WTC11 (cell line): Measurements from ENCODE around the gene SAMD1. TPM values are rescaled to one million over a fixed set of nuclear protein-coding genes. Genes with fewer than 3 reads are reported as not detected.

Experiments
- ATAC-seq: fragments of 200-7000 bp; cut with Tn5 transposase; 2 replicates; pipeline ENCODE4 v1.10.0; 2021; ENCODE audit warnings: mild to moderate bottlenecking, moderate library complexity
- CTCF ChIA-PET: fragments of 300-600 bp; sonication (Branson Sonifier 250); formaldehyde crosslinking; loops from one replicate; lab custom pipeline; 2021; ENCODE audit warnings: antibody characterized with exemption; lab: Charles Lee
- POLR2A ChIA-PET: fragments of 350-600 bp; sonication (Branson Sonifier 250); formaldehyde crosslinking; loops from one replicate; lab custom pipeline; 2021; ENCODE audit warnings: antibody characterized with exemption; lab: Charles Lee
- DNase-seq: peaks from one replicate; pipeline ENCODE4 v3.0.0; 2021; ENCODE audit warnings: low spot score
- H3K27ac Mint-ChIP-seq: 2 replicates; pipeline ENCODE4 v1.8.0; 2021; ENCODE audit warnings: mixed read lengths
- H3K27me3 Mint-ChIP-seq: 2 replicates; pipeline ENCODE4 v1.8.0; 2021; ENCODE audit warnings: low read depth, mild to moderate bottlenecking, moderate library complexity, mixed read lengths
- H3K36me3 Mint-ChIP-seq: 2 replicates; pipeline ENCODE4 v1.8.0; 2021; ENCODE audit warnings: mixed read lengths
- H3K4me1 Mint-ChIP-seq: 2 replicates; pipeline ENCODE4 v1.8.0; 2022; ENCODE audit warnings: mixed read lengths
- H3K4me3 Mint-ChIP-seq: 2 replicates; pipeline ENCODE4 v1.8.0; 2021; ENCODE audit warnings: mild to moderate bottlenecking, moderate library complexity, mixed read lengths
- H3K9me3 Mint-ChIP-seq: 2 replicates; pipeline ENCODE4 v1.8.0; 2021; ENCODE audit warnings: mixed read lengths
- ARID4B ChIP-seq: sonication (generic); formaldehyde crosslinking; IDR thresholded peaks from 2 replicates; pipeline ENCODE4 v1.8.0; 2023; ENCODE audit warnings: missing genetic modification reagents, mild to moderate bottlenecking, borderline replicate concordance
- E2F1 ChIP-seq: sonication (generic); formaldehyde crosslinking; IDR thresholded peaks from 2 replicates; pipeline ENCODE4 v1.8.0; 2022; ENCODE audit warnings: mild to moderate bottlenecking, missing genetic modification reagents
- ELF4 ChIP-seq: sonication (generic); formaldehyde crosslinking; IDR thresholded peaks from 2 replicates; pipeline ENCODE4 v1.8.1; 2022; ENCODE audit warnings: low read depth, mild to moderate bottlenecking, moderate library complexity, missing genetic modification reagents
- FOXJ3 ChIP-seq: sonication (generic); formaldehyde crosslinking; IDR thresholded peaks from 2 replicates; pipeline ENCODE4 v1.9.0; 2021; ENCODE audit warnings: missing genetic modification reagents, mild to moderate bottlenecking, borderline replicate concordance
- FOXK1 ChIP-seq: sonication (generic); formaldehyde crosslinking; IDR thresholded peaks from 2 replicates; pipeline ENCODE4 v1.8.0; 2022; ENCODE audit warnings: mild to moderate bottlenecking, moderate library complexity, missing genetic modification reagents
- FOXP1 ChIP-seq: sonication (generic); formaldehyde crosslinking; IDR thresholded peaks from 2 replicates; pipeline ENCODE4 v1.8.0; 2022; ENCODE audit warnings: missing genetic modification reagents, mild to moderate bottlenecking, moderate library complexity, borderline replicate concordance
- GABPB1 ChIP-seq: sonication (generic); formaldehyde crosslinking; IDR thresholded peaks from 2 replicates; pipeline ENCODE4 v1.8.1; 2023; ENCODE audit warnings: mild to moderate bottlenecking, missing genetic modification reagents
- HMGXB4 ChIP-seq: sonication (generic); formaldehyde crosslinking; IDR thresholded peaks from 2 replicates; pipeline ENCODE4 v1.8.1; 2023; ENCODE audit warnings: mild to moderate bottlenecking, moderate library complexity, missing genetic modification reagents
- JAZF1 ChIP-seq: fragments of 250-450 bp; sonication (Bioruptor Pico); IDR thresholded peaks from 2 replicates; pipeline ENCODE4 v1.9.0; 2021; ENCODE audit warnings: moderate library complexity, mild to moderate bottlenecking, inconsistent platforms
- KAT7 ChIP-seq: sonication (generic); formaldehyde crosslinking; IDR thresholded peaks from 2 replicates; pipeline ENCODE4 v1.8.1; 2023; ENCODE audit warnings: missing genetic modification reagents, mild to moderate bottlenecking, borderline replicate concordance
- NFATC4 ChIP-seq: fragments of 250-450 bp; sonication (Bioruptor Pico); IDR thresholded peaks from 2 replicates; pipeline ENCODE4 v1.9.0; 2021; ENCODE audit warnings: mild to moderate bottlenecking
- NR2C2 ChIP-seq: sonication (generic); formaldehyde crosslinking; IDR thresholded peaks from 2 replicates; pipeline ENCODE4 v1.8.0; 2022; ENCODE audit warnings: mild to moderate bottlenecking, missing genetic modification reagents
- OVOL2 ChIP-seq: fragments of 250-450 bp; sonication (Bioruptor Pico); IDR thresholded peaks from 2 replicates; pipeline ENCODE4 v1.9.0; 2021; ENCODE audit warnings: mild to moderate bottlenecking, borderline replicate concordance
- PREB ChIP-seq: sonication (generic); formaldehyde crosslinking; IDR thresholded peaks from 2 replicates; pipeline ENCODE4 v1.8.1; 2022; ENCODE audit warnings: mild to moderate bottlenecking, missing genetic modification reagents, moderate library complexity, borderline replicate concordance
- TEAD1 ChIP-seq: sonication (generic); formaldehyde crosslinking; IDR thresholded peaks from 2 replicates; pipeline ENCODE4 v1.8.0; 2022; ENCODE audit warnings: mild to moderate bottlenecking, missing genetic modification reagents
- ZNF232 ChIP-seq: sonication (generic); formaldehyde crosslinking; IDR thresholded peaks from 2 replicates; pipeline ENCODE4 v1.8.0; 2022; ENCODE audit warnings: mild to moderate bottlenecking, missing genetic modification reagents
- ZNF263 ChIP-seq: sonication (generic); formaldehyde crosslinking; IDR thresholded peaks from 2 replicates; pipeline ENCODE4 v1.8.1; 2022; ENCODE audit warnings: low read depth, mild to moderate bottlenecking, moderate library complexity, missing genetic modification reagents
- ZNF396 ChIP-seq: fragments of 250-450 bp; sonication (Bioruptor Pico); IDR thresholded peaks from 2 replicates; pipeline ENCODE4 v1.8.0; 2021; ENCODE audit warnings: mild to moderate bottlenecking, moderate library complexity, borderline replicate concordance
- ZNF416 ChIP-seq: fragments of 250-450 bp; sonication (Bioruptor Pico); IDR thresholded peaks from 2 replicates; pipeline ENCODE4 v1.9.0; 2021; ENCODE audit warnings: mild to moderate bottlenecking, inconsistent platforms
- ZSCAN18 ChIP-seq: fragments of 250-450 bp; sonication (Bioruptor Pico); IDR thresholded peaks from 2 replicates; pipeline ENCODE4 v2.1.2; 2022; ENCODE audit warnings: mild to moderate bottlenecking, moderate library complexity
- total RNA-seq: library from RNA; stranded (reverse); gene quantifications from 3 replicates; pipeline ENCODE4 v1.2.3, GENCODE V29; 2021

Gene SAMD1
- total RNA-seq, 1 experiment from 2014 or later, result 116 TPM

- TF ChIP-seq HMGXB4 (CRISPR knock-in tag), result no peak
- no peak for TF ChIP-seq NR2C2 (CRISPR knock-in tag)
- TF ChIP-seq ARID4B, result no peak
- TF ChIP-seq ZNF396, result no peak
These were observed 12.2 kb upstream of the SAMD1 start (continued) for GRCh38 chr19:14102756-14103155.

- H3K4me1 Mint-ChIP-seq, result no peaks in the 10 kb centered on the region
- CTCF ChIA-PET, result interaction anchor here (1.1 to 1.3 kb wide), 2 partner anchors 13 to 34 kb away, joined by 3 to 4 read pairs; partner anchors contain the start of gene ASF1B
- DNase-seq (no peak), ATAC-seq (no peak)
- POLR2A ChIA-PET, result no interaction called here
- TF ChIP-seq KAT7 (CRISPR knock-in tag), result no peak
- TF ChIP-seq ZNF416 (CRISPR knock-in tag), result no peak
- no peak for TF ChIP-seq GABPB1
- TF ChIP-seq NFATC4 (CRISPR knock-in tag), result no peak
- no peak for TF ChIP-seq TEAD1 (CRISPR knock-in tag)
- TF ChIP-seq FOXJ3 (CRISPR knock-in tag), result no peak
- no peak for TF ChIP-seq E2F1
- no peak for TF ChIP-seq ZNF232 (CRISPR knock-in tag)
- TF ChIP-seq ELF4 (CRISPR knock-in tag), result no peak
- no peaks in the 10 kb centered on the region for H3K36me3 Mint-ChIP-seq
- H3K27ac Mint-ChIP-seq, result no peak overlapping the region
- no peaks in the 10 kb centered on the region for H3K27me3 Mint-ChIP-seq
- no peak overlapping the region for H3K4me3 Mint-ChIP-seq
- no peaks in the 10 kb centered on the region for H3K9me3 Mint-ChIP-seq
These were observed 11.6 kb upstream of the SAMD1 start for GRCh38 chr19:14102102-14102696.

GRCh38 chr19:14101003-14101545, 10.5 kb upstream of the SAMD1 start:
- ChIA-PET POLR2A (interaction anchor here (0.6 kb wide), 1 partner anchor 233 kb away, joined by 6 read pairs; no protein-coding TSS in a partner anchor), CTCF (interaction anchor here (0.7 to 1.3 kb wide), 2 partner anchors 12 to 14 kb away, joined by 3 read pairs; a partner anchor contains a TSS)
- Mint-ChIP-seq H3K27ac (no peak overlapping the region), H3K36me3 (no peaks in the 10 kb centered on the region), H3K9me3 (no peaks in the 10 kb centered on the region), H3K4me1 (no peaks in the 10 kb centered on the region), H3K4me3 (no peak overlapping the region), H3K27me3 (no peaks in the 10 kb centered on the region)
- ATAC-seq, result no peak
- DNase-seq, result no peak
- no peak for TF ChIP-seq ZSCAN18 (CRISPR knock-in tag)
- TF ChIP-seq PREB, result no peak
- no peak for TF ChIP-seq OVOL2 (CRISPR knock-in tag)
- no peak for TF ChIP-seq ZNF263
- no peak for TF ChIP-seq FOXK1 (CRISPR knock-in tag)
- no peak for TF ChIP-seq FOXP1 (CRISPR knock-in tag)
- TF ChIP-seq JAZF1 (CRISPR knock-in tag), result no peak
